Keratinocyte (primary cell): Measurements from ENCODE around the gene TBC1D10B. TPM values are rescaled to one million over a fixed set of nuclear protein-coding genes. Genes with fewer than 3 reads are reported as not detected.
A peak's percentile ranks its signal among the peaks of the same experiment; 100 is the strongest.

Experiments
- DNase-seq: peaks from one replicate; pipeline ENCODE4 v3.0.0-alpha.2; 2011; ENCODE audit warnings: low read depth, missing footprints, low spot score
- FAIRE-seq: peaks from 2 replicates; lab custom pipeline; 2011; peaks lifted over from hg19 to GRCh38; lab: Jason Lieb, UNC
- H2AFZ ChIP-seq: 2 replicates; pipeline ENCODE4 v1.6.0; 2012; ENCODE audit warnings: low read length, control low read depth, inconsistent platforms; ENCODE audit not compliant: control insufficient read depth
- H3K27ac ChIP-seq: 2 replicates; pipeline ENCODE4 v1.5.1; 2011; ENCODE audit warnings: low read length; ENCODE audit not compliant: control insufficient read depth, insufficient read depth
- H3K27me3 ChIP-seq: 3 replicates; pipeline ENCODE4 v1.6.0; 2011; ENCODE audit warnings: low read length; ENCODE audit not compliant: control insufficient read depth, insufficient read depth; ENCODE audit errors: extremely low read depth
- H3K36me3 ChIP-seq, 2 experiments: 2 replicates in 1 of 2; 3 replicates in 1 of 2; pipeline ENCODE4 v1.5.1; 2011; ENCODE audit warnings: low read length in 2 of 2, mild to moderate bottlenecking in 1 of 2; ENCODE audit not compliant: control insufficient read depth in 2 of 2, insufficient read depth in 2 of 2; ENCODE audit errors: extremely low read depth in 1 of 2
- H3K4me1 ChIP-seq: 3 replicates; pipeline ENCODE4 v1.5.1; 2011; ENCODE audit warnings: low read length; ENCODE audit not compliant: control insufficient read depth, insufficient read depth; ENCODE audit errors: extremely low read depth
- H3K4me2 ChIP-seq: 3 replicates; pipeline ENCODE4 v1.6.0; 2011; ENCODE audit warnings: low read depth, low read length; ENCODE audit not compliant: control insufficient read depth, insufficient read depth; ENCODE audit errors: extremely low read depth
- H3K4me3 ChIP-seq, 3 experiments: fragments of 200-600 bp in 1 of 3; sonication (generic) in 1 of 3; 2 replicates in 2 of 3; 3 replicates in 1 of 3; pipeline ENCODE4 v1.5.1; 2011 to 2016; ENCODE audit warnings: low read length in 3 of 3, mild to moderate bottlenecking in 3 of 3, control low read depth in 2 of 3, inconsistent platforms in 1 of 3, low read depth in 1 of 3, mixed read lengths in 1 of 3, mixed run types in 1 of 3, moderate library complexity in 1 of 3; ENCODE audit not compliant: control insufficient read depth in 2 of 3, insufficient read depth in 2 of 3; ENCODE audit errors: extremely low read depth in 1 of 3
- H3K79me2 ChIP-seq: 2 replicates; pipeline ENCODE4 v1.6.0; 2012; ENCODE audit warnings: low read length; ENCODE audit not compliant: control insufficient read depth, insufficient read depth
- H3K9ac ChIP-seq: 3 replicates; pipeline ENCODE4 v1.6.0; 2011; ENCODE audit warnings: low read length; ENCODE audit not compliant: control insufficient read depth, insufficient read depth; ENCODE audit errors: extremely low read depth
- H3K9me1 ChIP-seq: 3 replicates; pipeline ENCODE4 v1.6.0; 2011; ENCODE audit warnings: low read length; ENCODE audit not compliant: control insufficient read depth, insufficient read depth; ENCODE audit errors: extremely low read depth
- H3K9me3 ChIP-seq: 2 replicates; pipeline ENCODE4 v1.5.1; 2012; ENCODE audit warnings: low read depth, low read length; ENCODE audit not compliant: control insufficient read depth
- H4K20me1 ChIP-seq: 3 replicates; pipeline ENCODE4 v1.6.0; 2011; ENCODE audit warnings: low read length; ENCODE audit not compliant: control insufficient read depth, insufficient read depth; ENCODE audit errors: extremely low read depth
- CTCF ChIP-seq, 3 experiments: IDR thresholded peaks in 1 of 3; conservative IDR thresholded peaks in 1 of 3; optimal IDR thresholded peaks in 1 of 3; 2 replicates in 2 of 3; 3 replicates in 1 of 3; pipeline versions ENCODE3 to v1.5.1; 2011; ENCODE audit warnings: low read length in 3 of 3, mild to moderate bottlenecking in 3 of 3, moderate library complexity in 2 of 3, control low read depth in 1 of 3, inconsistent platforms in 1 of 3; ENCODE audit not compliant: insufficient read depth in 2 of 3; ENCODE audit errors: extremely low read depth in 1 of 3
- EZH2 ChIP-seq: IDR thresholded peaks from one replicate; pipeline ENCODE4 v1.6.1; 2012; ENCODE audit warnings: inconsistent platforms, mild to moderate bottlenecking, low read length, moderate library complexity
- dilution Hi-C: fragments of 300-500 bp; cut with MboI; formaldehyde crosslinking; loops from one replicate; pipeline ENCODE4 v1.7.0; 2020; ENCODE audit warnings: low sequenced_read_pairs; ENCODE audit not compliant: extremely low pct_ligation_motif_present
- polyA plus RNA-seq, 5 experiments: library from polyadenylated mRNA; depleted of rRNA in 3 of 5; stranded (reverse) in 3 of 5; stranded (forward) in 1 of 5; unstranded in 1 of 5; fragments of >200 nt; gene quantifications; 1 replicate in 1 of 5; 2 replicates in 3 of 5; 3 replicates in 1 of 5; pipeline versions ENCODE4 v1.2.1 to v1.2.3, GENCODE V29; 2011 to 2012; ENCODE audit warnings: missing spikeins in 2 of 5, low read depth in 1 of 5, low replicate concordance in 1 of 5

Gene TBC1D10B
- polyA plus RNA-seq, 1 donor (not counting 4 experiments of a cell fraction or from before 2014, with no cell fraction given): 8.6 TPM

DNA sequence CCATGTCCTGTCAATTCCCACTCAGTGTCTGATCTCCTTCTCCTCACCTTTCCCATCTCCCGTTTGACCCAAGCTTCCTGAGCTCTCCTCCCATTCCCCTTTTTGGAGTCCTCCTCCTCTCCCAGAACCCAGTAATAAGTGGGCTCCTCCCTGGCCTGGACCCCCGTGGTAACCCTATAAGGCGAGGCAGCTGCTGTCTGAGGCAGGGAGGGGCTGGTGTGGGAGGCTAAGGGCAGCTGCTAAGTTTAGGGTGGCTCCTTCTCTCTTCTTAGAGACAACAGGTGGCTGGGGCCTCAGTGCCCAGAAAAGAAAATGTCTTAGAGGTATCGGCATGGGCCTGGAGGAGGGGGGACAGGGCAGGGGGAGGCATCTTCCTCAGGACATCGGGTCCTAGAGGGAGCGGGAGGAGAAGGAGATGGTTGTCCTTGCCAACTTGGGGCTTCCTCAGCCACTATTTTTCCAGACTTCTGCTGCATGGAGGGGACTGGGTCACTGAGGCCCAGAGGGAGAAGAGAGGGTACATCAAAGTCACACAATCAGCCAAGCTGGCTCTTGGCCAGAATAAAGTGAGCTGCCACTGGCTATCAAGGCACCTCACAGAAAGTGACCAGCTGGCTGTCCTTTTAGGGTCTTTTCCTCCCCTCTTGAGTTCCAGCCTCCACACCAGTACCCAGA is 1.9 kb upstream of the TBC1D10B start:
- Histone ChIP-seq H4K20me1 (peaks cover 12% of the 10 kb centered on the region), H3K4me3 (no peak overlapping the region), H3K27me3 (no peaks in the 10 kb centered on the region), H2AFZ (peak overlapping the region; percentile 78), H3K9me3 (no peaks in the 10 kb centered on the region), H3K9ac (no peak overlapping the region), H3K79me2 (peaks cover 30% of the 10 kb centered on the region), H3K27ac (no peak overlapping the region), H3K4me1 (peaks cover 23% of the 10 kb centered on the region), H3K4me2 (no peak overlapping the region), H3K36me3 (peaks cover 0 to 2% of the 10 kb centered on the region in 2 experiments), H3K9me1 (peaks cover 3% of the 10 kb centered on the region)
- FAIRE-seq: no peak
- TF ChIP-seq EZH2 (no peak), CTCF (optimal IDR thresholded peaks at IDR 0.05 in 1 of 3, IDR thresholded peaks at IDR 0.05 in 1 of 3, conservative IDR thresholded peaks at IDR 0.05 in 1 of 3; ENCODE audit: extremely low read depth in 1 of 3, insufficient read depth in 2 of 3, low read length in 3 of 3) (no peak)
- DNase-seq: no peak
- dilution Hi-C loops: no loop called here

DNA sequence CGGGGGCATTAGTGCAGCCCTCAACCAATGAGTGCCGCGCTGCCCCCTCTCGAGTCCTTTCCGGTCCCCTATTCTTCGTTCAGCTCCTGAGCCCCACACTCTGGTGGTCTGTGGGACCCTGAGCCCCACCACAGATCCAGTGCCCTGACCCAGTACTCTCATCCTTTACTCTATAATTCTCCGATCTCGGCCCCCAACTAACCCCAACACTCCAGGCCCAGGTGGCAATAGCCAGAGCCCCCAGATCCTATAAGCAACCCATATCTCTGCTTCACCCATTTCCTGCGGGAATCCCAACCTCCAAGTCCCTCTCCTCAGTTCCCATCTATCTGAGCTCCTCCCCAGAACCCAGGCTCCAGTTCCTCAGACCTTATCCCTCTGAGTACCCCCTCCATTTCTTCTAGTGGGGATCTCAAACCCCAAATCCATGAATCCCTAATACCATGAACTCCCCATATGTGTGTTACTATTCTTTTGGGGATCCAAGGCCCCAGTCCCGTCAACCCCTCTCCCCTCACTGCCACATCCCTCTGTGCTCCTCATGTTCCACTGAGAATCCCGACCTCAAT is 1.0 kb upstream of the TBC1D10B start:
- Histone ChIP-seq H3K4me2 (peak overlapping the region; percentile 92), H3K9me3 (no peaks in the 10 kb centered on the region), H3K4me3 (peak overlapping the region; percentile 43 to 81 (median 70)), H3K9me1 (peaks cover 3% of the 10 kb centered on the region), H3K36me3 (peaks cover 0 to 7% of the 10 kb centered on the region in 2 experiments), H3K27me3 (no peaks in the 10 kb centered on the region), H3K4me1 (peaks cover 25% of the 10 kb centered on the region), H3K27ac (peak overlapping the region; percentile 26), H4K20me1 (peaks cover 12% of the 10 kb centered on the region), H3K9ac (peak overlapping the region; percentile 63), H3K79me2 (peaks cover 38% of the 10 kb centered on the region), H2AFZ (peak overlapping the region; percentile 78)
- DNase-seq: no peak
- no peak for FAIRE-seq
- dilution Hi-C loops: no loop called here
- TF ChIP-seq CTCF (optimal IDR thresholded peaks at IDR 0.05 in 1 of 3, IDR thresholded peaks at IDR 0.05 in 1 of 3, conservative IDR thresholded peaks at IDR 0.05 in 1 of 3; ENCODE audit: extremely low read depth in 1 of 3, insufficient read depth in 2 of 3, low read length in 3 of 3) (no peak), EZH2 (no peak)
